ENCODE measurements around the gene UGT1A5. TPM values are rescaled to one million over a fixed set of nuclear protein-coding genes. Genes with fewer than 3 reads are reported as not detected.

UGT1A5 gene
- total RNA-seq, 1 experiment from 2014 or later: not detected

GRCh38 chr2:233773854-233774253 is 61.1 kb downstream of the UGT1A5 start:
- no peaks in the 10 kb centered on the region for H3K4me1 ChIP-seq (ENCODE audit: insufficient read depth, low read length, poor library complexity, severe bottlenecking)
- no peak overlapping the region for H3K4me3 ChIP-seq (ENCODE audit: low read depth, low read length, poor library complexity, severe bottlenecking)
- TF ChIP-seq EZH2 (IDR thresholded peaks at IDR 0.05; ENCODE audit: borderline replicate concordance, low read depth, low read length, poor library complexity, severe bottlenecking): no peak
- TF ChIP-seq, protein P1, sequence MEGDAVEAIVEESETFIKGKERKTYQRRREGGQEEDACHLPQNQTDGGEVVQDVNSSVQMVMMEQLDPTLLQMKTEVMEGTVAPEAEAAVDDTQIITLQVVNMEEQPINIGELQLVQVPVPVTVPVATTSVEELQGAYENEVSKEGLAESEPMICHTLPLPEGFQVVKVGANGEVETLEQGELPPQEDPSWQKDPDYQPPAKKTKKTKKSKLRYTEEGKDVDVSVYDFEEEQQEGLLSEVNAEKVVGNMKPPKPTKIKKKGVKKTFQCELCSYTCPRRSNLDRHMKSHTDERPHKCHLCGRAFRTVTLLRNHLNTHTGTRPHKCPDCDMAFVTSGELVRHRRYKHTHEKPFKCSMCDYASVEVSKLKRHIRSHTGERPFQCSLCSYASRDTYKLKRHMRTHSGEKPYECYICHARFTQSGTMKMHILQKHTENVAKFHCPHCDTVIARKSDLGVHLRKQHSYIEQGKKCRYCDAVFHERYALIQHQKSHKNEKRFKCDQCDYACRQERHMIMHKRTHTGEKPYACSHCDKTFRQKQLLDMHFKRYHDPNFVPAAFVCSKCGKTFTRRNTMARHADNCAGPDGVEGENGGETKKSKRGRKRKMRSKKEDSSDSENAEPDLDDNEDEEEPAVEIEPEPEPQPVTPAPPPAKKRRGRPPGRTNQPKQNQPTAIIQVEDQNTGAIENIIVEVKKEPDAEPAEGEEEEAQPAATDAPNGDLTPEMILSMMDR (conservative IDR thresholded peaks at IDR 0.05; ENCODE audit: low read depth, low read length): no peak
- no TSS peak for BruUV-seq (replicated peaks)
- H3K36me3 ChIP-seq (ENCODE audit: insufficient read depth, low read length, poor library complexity, severe bottlenecking): no peaks in the 10 kb centered on the region
- CTCF ChIA-PET: no interaction called here
- intact Hi-C loops (cut with micrococcal nuclease; ENCODE audit: unreplicated experiment): no loop called here
- no peaks in the 10 kb centered on the region for H3K27me3 ChIP-seq (replicated peaks; ENCODE audit: insufficient read depth, low read depth, low read length, poor library complexity)
- POLR2A ChIA-PET (ENCODE audit: low non-redundant PET): no interaction called here
- DNase-seq (ENCODE audit: low spot score): no peak
- no peak overlapping the region for H3K27ac ChIP-seq (ENCODE audit: low read depth, low read length, poor library complexity, severe bottlenecking)
- no peaks in the 10 kb centered on the region for H3K9me3 ChIP-seq (ENCODE audit: low read depth, low read length, poor library complexity, severe bottlenecking)

DNA sequence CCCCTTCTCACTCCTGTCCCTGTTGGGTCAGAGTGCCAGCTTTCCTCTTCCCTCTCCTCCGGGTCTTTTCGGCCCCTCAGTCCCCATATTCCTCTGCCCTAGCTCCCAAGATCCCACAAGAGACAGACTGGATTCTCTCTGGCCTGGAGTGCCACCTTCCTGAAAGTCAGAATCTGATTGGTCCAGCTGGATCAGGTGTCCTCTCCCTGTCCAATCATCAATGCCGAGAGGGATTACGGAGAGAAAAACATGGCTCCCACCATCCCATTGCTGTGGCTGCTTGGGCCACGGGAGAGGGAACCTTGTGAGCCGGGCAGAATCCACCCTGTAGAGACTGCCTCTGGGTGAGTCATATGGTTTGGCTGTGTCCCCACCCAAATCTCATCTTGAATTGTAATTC is 62.7 kb downstream of the UGT1A5 start:
- no peak overlapping the region for H3K4me3 ChIP-seq (ENCODE audit: low read depth, low read length, poor library complexity, severe bottlenecking)
- H3K27me3 ChIP-seq (replicated peaks; ENCODE audit: insufficient read depth, low read depth, low read length, poor library complexity): no peaks in the 10 kb centered on the region
- CTCF ChIA-PET: no interaction called here
- intact Hi-C loops (cut with micrococcal nuclease; ENCODE audit: unreplicated experiment): no loop called here
- H3K27ac ChIP-seq (ENCODE audit: low read depth, low read length, poor library complexity, severe bottlenecking): no peak overlapping the region
- TF ChIP-seq, protein P1 (conservative IDR thresholded peaks at IDR 0.05; ENCODE audit: low read depth, low read length): no peak
- TF ChIP-seq EZH2 (IDR thresholded peaks at IDR 0.05; ENCODE audit: borderline replicate concordance, low read depth, low read length, poor library complexity, severe bottlenecking): no peak
- H3K9me3 ChIP-seq (ENCODE audit: low read depth, low read length, poor library complexity, severe bottlenecking): no peaks in the 10 kb centered on the region
- H3K36me3 ChIP-seq (ENCODE audit: insufficient read depth, low read length, poor library complexity, severe bottlenecking): no peaks in the 10 kb centered on the region
- DNase-seq (ENCODE audit: low spot score): no peak
- H3K4me1 ChIP-seq (ENCODE audit: insufficient read depth, low read length, poor library complexity, severe bottlenecking): no peaks in the 10 kb centered on the region
- POLR2A ChIA-PET (ENCODE audit: low non-redundant PET): no interaction called here
- no TSS peak for BruUV-seq (replicated peaks)

GRCh38 chr2:233778030-233778429 is 65.3 kb downstream of the UGT1A5 start, which contains the start of gene MROH2A:
MROH2A (plus strand) TSS chr2:233778330; CDS start chr2:233779359, 1,029 bp downstream.
- CTCF ChIA-PET: no interaction called here
- BruUV-seq (replicated peaks): no TSS peak

More at GRCh38 chr2:233778030-233778429, 65.3 kb downstream of the UGT1A5 start, which contains the start of gene MROH2A:
- intact Hi-C loops (cut with micrococcal nuclease; ENCODE audit: unreplicated experiment): no loop called here
- POLR2A ChIA-PET (ENCODE audit: low non-redundant PET): no interaction called here
- DNase-seq (ENCODE audit: low spot score): no peak
- no peak within 1 kb of the TSS for H3K27ac ChIP-seq (ENCODE audit: low read depth, low read length, poor library complexity, severe bottlenecking)
- H3K36me3 ChIP-seq (ENCODE audit: insufficient read depth, low read length, poor library complexity, severe bottlenecking): no peaks in the 10 kb centered on the region
- H3K4me3 ChIP-seq (ENCODE audit: low read depth, low read length, poor library complexity, severe bottlenecking): no peak within 1 kb of the TSS
- TF ChIP-seq EZH2 (IDR thresholded peaks at IDR 0.05; ENCODE audit: borderline replicate concordance, low read depth, low read length, poor library complexity, severe bottlenecking): no peak
- TF ChIP-seq, protein P1 (conservative IDR thresholded peaks at IDR 0.05; ENCODE audit: low read depth, low read length): no peak
- H3K9me3 ChIP-seq (ENCODE audit: low read depth, low read length, poor library complexity, severe bottlenecking): no peaks in the 10 kb centered on the region
- H3K27me3 ChIP-seq (replicated peaks; ENCODE audit: insufficient read depth, low read depth, low read length, poor library complexity): no peaks in the 10 kb centered on the region
- no peaks in the 10 kb centered on the region for H3K4me1 ChIP-seq (ENCODE audit: insufficient read depth, low read length, poor library complexity, severe bottlenecking)

Measured in A673 (cell line).